Inflammatory macrophage treated with lipopolysaccharide for 4 hours (primary cell): ENCODE measurements around the gene CNOT6.

Source experiments
- DNase-seq: peaks from one replicate; pipeline ENCODE4 v3.0.0-alpha.2; 2020

CNOT6 gene

DNA sequence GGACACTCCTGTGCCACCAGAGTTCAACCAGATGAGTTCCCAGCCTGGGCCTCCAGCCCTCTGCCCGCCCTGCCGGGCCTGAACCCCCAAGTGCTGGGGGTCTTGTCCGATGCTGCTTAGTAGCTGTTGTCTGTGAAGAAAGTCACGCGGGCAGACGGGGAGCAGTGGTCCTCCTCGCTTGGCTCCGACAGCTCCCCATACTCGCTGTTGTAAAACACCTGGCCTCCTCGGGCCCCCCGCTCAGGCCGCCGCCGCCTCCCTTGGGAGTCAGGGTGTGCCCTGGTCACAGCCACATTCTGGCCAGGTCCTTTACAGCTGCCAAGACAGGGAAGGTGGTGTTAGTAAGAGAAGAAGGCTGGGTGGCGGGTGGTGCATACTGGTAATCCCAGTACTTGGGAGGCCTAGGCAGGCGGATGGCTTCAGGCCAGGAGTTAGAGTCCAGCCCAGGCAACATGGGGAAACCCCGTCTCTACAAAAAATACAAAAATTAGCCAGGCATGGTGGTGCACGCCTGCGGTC lies 109.0 kb downstream of the CNOT6 start:
- no peak for DNase-seq

DNA sequence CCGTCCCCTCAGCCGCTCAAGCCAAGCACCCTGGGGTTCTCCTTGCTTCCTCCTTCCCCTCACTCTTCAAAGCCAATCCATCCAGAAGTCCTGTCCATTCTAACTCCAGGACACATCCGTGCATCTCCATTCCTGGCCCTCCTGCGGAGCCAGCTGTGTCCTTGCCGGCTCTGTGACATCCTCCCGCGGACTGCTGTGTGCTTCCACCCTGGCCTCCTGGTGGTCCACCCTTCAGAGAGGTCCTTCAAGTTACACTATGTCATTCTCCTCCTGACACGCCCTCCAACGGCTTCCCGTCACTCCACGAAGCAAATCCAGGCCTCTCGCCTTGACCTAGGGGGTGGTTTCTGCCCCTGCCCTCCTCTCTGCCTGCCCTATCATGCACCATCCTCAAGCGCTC lies 110.1 kb downstream of the CNOT6 start:
- DNase-seq, result no peak

DNA sequence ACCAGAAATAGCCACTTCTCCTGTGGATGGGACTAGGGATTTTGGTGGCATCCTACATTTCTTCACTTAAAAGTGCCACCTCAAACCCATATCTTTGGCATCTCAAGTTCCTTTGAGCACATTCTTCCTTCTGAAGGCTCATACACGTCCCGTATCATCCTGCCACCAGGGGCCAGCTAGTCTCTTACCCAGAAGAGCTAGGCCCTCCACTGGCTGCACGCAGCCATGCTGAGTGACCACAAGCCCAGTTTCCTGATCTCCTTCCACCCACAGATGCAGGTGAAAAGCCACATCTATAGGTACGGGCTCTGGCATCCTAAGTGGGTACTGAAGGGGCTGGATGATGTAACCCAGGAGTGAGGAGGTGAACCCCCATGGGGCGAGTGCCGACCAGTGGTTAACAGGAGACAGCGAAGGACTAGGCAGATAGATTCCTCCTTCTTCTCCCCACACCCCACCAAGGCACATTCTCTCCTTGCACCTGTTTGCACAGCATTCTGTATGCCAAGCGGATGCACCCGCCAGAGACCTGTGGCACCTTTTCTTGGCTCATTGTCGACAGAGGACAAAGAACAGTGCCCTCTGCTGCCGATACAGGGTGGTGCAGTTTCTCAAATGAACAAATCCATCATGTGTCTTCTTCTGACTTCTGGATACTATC lies 111.5 kb downstream of the CNOT6 start:
- peak; percentile 25 for DNase-seq

DNA sequence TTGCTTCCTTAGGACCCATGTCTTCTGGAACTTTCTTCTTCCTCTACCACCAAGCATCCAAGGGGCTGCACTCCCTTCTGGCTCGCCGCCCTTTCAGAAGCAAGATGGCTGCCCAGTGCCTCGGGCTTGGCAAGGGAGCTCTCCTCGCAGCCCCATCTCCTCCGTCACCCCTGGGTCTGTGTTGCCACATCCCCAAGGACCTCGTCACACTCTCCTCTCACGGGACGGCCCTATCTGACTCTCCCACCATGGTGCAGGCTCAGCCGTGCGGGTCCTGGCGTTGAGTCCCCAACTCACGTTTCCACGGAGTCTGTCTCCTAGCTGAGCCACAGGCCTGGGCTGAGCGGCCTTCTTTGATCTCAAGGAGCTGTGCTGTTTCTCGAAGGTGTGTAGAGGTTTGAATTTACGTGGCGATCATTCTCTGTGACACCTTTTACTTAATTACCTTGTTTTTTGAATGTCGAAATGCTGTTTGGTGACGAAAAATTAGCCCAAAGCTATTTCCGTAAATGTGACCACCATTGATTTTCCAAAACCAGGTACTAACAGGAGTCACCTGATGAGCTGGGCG lies 112.1 kb downstream of the CNOT6 start:
- no peak for DNase-seq

DNA sequence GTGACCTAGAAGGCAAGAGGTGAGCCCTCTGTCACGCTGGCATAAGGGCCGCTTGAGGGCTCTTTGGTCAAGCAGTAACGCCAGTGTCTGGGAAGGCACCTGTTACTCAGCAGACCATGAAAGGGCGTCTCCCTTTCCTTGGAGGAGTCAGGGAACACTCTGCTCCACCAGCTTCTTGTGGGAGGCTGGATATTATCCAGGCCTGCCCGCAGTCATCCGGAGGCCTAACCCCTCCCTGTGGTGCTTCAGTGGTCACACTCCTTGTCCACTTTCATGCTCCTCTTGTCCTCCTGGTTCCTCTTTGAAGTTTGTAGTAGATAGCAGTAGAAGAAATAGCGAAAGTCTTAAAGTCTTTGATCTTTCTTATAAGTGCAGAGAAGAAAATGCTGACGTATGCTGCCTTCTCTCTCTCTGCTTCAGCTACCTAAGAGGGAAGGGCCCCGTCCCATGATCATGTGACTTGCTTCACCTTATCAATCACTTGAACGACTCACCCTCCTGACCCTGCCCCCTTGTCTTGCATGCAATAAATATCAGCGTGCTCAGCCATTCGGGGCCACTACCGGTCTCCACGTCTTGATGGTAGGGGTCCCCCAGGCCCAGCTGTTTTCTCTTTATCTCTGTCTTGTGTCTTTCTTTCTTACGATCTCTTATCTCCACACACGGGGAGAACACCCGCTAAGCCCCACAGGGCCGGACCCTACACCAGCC lies 113.8 kb downstream of the CNOT6 start:
- no peak for DNase-seq

DNA sequence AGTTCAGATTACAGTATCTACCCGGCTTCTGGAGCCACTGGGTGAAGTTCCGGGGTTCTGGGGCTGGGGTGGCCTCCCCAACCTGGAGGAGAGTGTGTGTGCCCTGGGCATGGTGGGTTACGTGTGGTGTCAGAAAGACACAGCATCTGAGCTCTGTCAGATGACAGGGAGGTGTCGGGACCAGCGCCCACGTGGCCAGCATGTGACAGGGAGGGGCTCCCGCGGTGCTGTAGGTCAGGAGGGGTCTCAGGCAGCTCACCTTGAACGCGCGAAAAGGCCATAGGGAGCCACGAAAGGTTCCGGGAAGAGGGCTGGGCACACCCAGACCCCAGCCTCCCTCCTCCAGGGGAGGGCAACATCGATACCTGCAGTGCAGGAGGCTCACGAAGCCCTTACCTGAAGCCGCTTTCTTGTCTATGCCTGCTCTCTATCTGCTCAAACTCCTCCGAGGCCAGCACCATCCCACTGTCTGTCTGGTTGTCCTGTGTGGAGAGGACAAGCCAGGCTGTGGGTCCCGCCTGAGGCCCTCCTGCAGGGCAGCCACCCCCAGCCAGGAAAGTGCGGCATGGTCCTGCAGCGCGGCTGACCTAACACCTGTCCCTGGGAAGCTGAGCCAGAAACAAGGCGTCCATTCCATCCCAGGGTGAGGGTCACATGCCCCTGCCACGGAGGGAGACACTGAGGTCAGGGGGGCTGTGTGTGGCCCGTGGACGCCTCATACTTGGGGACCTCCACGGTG lies 114.6 kb downstream of the CNOT6 start:
- DNase-seq, result no peak

DNA sequence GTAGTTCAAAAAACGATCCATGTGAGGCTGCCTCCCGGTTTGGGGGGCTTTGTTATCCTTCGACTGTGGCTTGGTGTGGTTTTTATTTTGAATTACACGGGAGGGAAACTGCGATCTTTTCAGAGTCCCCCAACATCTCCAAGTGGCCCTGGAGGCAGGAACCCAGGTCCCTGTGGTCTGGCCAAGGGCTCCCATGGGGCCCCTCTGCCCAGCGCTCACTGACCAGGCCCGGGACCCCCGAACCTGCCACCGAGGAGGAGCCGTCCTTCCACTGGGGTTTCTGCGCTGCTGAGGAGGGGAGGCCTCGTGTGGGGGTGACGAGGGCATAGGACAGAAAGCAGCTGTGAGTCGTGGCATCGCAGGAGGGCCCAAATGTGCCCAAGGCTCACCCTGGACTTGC lies 115.2 kb downstream of the CNOT6 start:
- DNase-seq, result no peak

DNA sequence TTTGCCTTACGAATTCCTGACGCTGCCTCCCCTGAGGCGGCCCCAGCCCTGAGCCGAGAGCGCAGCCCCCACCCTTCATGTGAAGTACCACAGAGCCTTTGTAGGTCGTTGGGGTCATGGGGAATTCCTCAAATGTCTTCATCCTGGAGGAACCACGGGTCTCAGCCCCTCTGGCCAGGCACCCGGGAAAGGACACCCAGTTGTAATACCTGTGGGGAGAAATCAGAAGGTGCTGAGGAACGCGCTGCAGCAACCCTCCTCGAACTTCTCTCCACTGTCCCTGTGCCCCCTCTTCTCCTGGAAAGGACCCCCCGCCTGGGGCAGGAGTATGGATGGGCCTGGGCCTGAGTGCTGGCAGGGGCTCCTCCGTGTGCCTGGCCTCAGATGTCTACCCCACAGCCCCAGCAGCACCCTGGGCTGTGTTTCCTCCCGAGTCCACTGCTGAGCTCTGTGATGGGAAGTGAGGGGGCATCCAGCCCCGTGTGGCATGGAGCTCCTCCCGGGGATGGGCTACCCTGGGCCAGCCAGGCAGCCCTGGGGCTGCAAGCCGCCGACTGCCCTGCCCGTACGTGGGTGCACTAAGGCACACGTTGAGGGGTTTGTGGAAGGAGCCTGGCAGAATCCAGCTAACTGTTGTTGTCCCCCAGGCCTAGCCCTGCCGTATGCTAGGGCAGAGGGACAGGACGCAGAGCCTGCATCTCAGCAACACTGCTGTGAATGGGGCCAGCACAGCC lies 115.8 kb downstream of the CNOT6 start:
- no peak for DNase-seq

DNA sequence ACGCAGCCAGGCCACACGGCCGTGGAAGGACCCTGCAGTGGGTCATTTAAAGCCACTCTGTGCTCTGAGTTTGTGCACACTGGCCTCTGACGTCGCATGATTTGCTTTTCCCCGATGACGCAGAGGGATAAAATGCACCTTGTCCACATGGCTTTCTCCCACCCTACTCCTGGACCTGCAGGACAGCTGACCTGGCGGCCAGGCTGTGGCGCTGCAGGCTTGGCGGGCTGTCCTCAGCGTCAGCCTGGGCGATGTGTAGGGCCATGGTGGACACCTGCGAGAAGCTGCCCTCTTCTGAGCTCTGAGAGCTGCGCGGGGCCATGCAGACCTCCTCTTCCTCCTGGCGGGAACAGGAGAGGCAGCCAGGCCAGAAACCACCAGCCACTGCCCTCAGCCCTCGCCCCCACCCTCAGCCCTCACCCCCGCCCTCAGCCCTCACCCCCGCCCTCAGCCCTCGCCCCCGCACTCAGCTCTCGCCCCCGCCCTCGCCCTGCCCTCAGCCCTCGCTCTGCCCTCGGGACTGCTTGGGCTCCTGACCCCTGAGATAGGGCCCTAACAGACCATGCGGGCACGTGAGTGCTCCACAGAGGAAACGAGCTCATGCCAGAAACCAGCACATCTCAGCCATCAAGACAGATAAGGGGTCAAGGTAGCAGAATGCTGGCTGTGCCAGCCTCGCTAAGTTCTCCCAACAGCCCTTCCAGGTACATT lies 117.1 kb downstream of the CNOT6 start:
- DNase-seq, result no peak

DNA sequence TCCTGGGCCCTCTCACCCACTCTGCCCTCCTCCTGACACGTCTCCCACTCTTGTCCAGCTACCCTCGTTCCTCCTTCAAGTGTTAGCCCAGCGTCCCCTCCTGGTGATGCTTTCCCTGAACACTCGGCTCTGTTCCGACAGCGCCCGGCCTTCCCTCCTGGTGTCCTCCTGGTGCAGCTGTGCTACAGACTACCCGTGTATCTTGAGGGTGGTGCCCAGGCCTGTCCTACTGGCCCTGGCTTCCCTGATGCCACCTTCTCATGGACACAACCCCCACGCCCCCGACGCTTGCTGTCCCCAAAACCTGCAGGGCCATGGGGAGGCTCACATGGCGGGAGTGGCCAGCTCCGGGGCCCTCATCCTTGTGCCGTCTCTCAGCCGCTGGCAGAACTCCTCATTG lies 118.5 kb downstream of the CNOT6 start:
- no peak for DNase-seq

DNA sequence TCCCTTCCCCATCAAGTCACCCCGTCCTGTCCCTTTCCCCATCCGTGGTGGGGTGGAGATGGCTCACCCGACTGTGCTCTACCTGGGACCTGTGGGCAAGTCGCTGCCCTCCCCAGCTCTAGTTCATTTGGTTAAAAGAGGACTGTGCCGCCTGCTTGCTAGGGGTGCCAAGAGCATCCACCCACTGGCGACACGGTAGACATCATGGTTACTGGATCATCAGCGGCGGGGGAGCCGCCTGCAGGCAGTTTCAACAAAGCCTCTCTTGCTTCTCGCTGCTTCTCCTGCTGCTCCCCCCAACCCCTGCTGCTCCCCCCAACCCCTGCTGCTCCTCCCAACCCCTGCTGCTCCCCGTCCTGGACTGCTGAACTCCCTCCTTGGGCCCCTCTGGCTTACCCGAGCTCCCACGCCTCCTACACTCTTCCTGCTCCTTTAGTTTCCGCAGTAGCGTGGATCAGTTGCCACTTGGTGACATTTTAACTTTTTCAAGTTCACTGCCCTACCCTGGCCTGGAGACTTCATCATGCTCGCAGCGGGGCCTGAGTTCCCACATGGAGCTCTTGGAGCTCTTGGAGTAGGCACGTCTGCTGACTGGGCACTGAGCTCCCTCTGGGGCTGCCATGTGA lies 119.1 kb downstream of the CNOT6 start:
- no peak for DNase-seq

DNA sequence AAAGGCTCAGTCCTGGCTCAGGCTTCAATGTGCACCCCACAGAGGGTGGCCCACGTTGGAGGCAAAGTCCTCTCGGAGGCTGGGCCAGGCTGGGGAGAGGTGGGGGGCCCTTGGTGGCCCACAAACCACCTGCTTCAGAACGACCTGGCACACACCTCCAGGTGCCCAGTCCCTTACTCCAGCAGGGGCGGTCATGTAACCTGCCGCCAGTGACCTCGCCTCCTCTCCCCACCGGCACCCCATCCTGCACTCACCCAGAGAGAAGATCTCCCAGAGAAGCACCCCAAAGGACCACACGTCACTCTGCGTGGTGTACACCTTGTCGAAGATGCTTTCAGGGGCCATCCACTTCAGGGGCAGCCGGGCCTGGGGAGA lies 119.6 kb downstream of the CNOT6 start:
- DNase-seq, result no peak

DNA sequence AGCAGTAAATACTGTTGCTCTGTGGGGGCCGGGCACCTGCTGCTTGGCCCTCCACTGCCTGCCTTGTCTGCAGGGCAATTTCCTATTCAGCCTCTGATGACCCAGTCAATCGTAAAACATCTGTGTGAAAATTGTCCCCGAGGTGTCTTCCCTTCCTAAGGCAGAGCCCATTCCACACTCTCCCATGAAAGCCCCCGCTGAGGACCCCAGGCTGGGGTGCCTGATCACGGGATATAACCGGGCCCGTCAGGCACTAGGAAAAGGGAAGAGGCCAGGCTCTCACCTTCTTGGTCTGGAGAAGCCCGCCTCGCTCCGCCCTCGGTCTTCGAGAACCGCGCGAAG lies 124.3 kb downstream of the CNOT6 start:
- DNase-seq, result no peak

DNA sequence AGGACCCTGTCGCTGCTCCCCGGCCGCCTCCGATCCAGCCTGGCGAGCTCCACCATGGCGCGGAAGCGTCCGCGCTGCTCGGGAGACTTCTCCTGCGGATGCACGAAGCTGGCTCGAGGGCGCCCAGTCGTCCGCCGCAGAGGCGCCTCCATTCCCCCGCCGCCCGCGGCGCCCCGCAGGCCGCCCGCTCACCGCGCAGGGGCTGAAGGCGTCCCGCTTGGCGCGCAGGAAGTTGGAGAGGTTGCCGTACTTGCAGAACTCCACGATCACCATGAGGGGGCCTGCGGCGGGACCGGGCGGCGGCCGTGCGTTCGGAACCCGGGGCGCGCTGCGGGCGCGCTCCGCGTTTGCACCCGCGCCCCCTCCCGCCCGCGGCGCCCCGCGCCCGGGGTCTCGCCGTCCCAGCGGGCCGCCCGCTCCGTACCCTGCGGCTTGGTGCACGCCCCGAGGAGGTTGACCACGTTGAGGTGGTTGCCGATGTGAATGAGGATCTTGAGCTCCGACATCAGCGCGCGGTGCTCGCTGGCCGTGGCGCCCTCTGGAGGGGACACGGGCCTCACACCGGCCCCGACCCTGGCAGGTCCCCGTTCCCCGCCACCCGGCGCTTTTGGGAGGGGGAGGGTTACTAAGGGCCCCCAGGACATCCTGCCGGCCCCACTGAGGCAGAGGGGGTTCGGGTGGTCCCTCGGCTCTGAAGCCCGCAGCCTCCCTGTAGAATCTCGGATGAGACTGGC lies 124.8 kb downstream of the CNOT6 start:
- DNase-seq, result peak; percentile 14

DNA sequence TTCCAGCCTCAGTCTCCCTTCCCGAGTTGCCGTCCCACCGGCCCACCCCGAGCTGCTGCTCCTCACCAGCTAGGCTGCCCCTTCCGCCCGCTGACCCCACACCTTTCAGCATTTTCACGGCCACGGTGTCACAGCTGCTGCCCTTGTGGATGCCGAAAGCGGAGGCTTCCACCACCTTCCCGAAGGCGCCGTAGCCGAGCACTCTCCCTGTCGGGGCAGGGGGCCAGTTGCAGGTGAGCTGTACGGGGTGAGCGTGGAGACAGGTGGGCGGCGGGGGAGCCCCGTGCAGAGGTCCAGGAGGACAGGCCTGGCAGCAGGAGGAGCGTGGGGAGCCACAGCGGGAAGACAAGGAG lies 125.4 kb downstream of the CNOT6 start:
- DNase-seq, result no peak

DNA sequence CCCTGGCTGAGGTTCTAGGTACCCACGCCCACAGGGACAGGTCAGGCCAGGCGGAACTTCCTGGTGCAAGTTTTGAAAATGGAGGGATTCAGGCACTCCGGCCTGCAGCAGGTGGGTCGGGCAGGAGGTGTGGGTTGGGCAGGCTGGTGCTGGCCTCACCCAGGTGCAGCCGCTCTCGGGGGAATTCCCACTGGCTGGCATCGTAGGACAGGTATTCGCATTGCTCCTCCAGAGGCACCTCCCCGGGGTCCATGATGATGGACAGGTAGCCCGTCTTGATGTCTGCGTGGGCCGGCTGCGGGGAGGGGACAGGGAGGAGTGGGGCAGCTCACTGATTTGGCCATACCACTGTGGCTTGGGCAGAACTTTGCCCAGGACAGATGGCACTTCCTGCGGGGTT lies 125.8 kb downstream of the CNOT6 start:
- no peak for DNase-seq

DNA sequence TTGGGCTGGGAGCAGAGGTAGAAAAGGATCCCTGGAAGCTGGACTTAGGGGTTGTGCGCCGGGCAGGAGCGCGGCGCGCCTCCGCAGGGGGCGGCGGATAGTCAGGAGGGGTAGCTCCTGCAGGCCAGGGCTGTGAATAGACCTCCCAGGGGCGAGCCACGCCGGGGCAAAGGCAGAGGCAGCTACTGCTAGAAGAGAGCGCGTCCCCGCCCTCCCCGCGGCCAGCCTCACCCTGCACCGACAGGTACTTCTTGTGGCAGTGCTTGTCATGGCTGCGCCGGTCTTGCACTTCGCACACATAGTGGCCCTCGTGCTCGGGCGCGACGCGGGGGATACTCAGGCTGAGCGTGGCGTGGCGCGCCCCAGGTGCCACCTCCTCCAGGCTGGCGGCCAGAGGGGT lies 127.1 kb downstream of the CNOT6 start:
- DNase-seq, result no peak

DNA sequence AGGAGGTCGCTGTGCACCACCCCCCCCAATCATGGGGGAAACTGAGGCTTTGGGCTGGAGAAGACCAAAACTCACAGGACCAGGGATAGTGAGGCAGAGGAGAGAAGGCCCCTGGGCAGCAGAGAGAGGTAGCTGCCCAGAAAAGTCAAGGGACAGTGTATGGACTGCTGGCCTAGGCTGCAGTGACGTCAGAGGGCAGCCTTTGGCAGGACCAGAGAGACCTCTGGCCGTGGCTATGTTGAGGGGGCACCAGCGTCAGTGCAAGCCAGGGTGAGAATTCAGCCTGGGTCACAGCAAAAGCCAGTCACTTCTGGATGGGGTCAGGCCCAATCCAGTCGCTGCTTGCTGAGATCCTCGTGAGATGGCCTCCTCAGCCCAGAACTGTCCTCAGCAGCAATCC lies 128.7 kb downstream of the CNOT6 start:
- DNase-seq, result no peak

DNA sequence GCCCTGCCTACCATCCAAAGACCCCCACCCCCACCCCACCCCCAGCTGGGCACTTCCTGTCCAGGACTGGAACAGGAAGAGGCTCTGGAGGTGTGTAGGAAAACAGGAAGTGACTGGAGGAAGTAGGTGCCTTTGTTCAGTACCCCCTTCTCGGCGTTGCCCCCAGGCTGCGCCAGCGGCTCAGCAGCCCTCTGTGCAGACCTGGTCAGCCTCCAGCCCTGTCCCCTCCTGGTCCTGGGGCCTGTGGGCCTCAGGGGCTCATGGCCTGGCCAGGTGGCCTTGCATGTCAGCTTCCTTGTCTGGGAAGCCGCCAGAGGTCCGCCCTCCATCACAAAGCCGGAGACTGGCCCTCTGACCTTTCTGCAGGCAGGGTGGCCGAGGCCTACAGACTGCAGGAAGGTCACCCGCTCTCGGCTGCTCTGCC lies 129.2 kb downstream of the CNOT6 start:
- no peak for DNase-seq

DNA sequence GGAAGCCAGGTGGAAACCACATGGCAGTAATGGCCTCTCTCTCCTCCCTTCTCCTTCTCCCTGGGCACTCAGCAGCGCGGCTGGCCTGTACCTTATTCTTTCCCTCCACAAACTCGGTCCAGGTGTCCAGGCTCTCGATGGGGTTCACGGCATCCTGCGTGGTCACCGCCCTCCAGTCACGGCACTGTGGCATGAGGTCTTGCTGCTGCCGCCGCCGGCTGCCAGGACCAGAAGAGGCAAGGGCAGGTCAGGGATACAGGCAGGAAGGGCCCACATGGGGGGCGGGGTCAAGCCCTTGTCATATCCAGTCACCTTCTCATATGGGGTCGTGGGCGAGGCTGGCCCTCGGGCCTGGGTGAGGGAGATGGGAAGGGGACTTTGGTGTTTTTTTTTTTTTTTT lies 129.7 kb downstream of the CNOT6 start:
- no peak for DNase-seq

DNA sequence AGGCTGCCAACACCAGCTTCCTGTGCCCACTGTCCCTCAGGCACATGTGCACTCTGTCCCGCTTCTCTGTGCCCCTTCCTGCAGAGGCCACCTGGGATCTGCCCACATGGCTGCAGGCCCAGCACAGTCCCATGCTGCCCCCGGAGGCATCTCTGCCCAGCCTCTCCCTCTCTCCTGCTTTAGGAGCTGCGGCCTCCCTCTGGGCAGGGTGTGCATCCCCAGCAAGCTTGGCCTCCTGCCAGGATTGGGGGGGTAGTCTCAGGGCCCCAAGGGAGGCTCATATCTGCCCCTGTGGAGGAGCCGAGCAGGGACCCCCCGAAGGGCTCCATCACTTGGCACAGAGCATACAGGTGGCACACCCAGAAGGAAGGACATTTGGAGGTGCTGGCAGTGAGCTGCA lies 130.4 kb downstream of the CNOT6 start:
- DNase-seq, result no peak
